HUES48 (cell line): ENCODE results near the gene LRP1.

Experiments
- H3K27ac ChIP-seq: one replicate; pipeline ENCODE4 v1.7.0; 2013; ENCODE audit warnings: low read depth, low read length, inconsistent platforms
- H3K27me3 ChIP-seq: 2 replicates; pipeline ENCODE4 v1.6.1; 2013; ENCODE audit warnings: mild to moderate bottlenecking, low read length; ENCODE audit not compliant: control insufficient read depth, insufficient read depth
- H3K36me3 ChIP-seq: 2 replicates; pipeline ENCODE4 v1.6.1; 2013; ENCODE audit warnings: low read length; ENCODE audit not compliant: control insufficient read depth, insufficient read depth
- H3K4me1 ChIP-seq: 2 replicates; pipeline ENCODE4 v1.6.1; 2013; ENCODE audit warnings: mild to moderate bottlenecking, low read length; ENCODE audit not compliant: control insufficient read depth, insufficient read depth
- H3K4me3 ChIP-seq: 2 replicates; pipeline ENCODE4 v1.5.1; 2013; ENCODE audit warnings: mild to moderate bottlenecking, low read depth, low read length
- H3K9ac ChIP-seq: 2 replicates; pipeline ENCODE4 v1.6.1; 2013; ENCODE audit warnings: mild to moderate bottlenecking, low read depth, low read length, moderate library complexity
- H3K9me3 ChIP-seq: 2 replicates; pipeline ENCODE4 v1.6.1; 2013; ENCODE audit warnings: low read length; ENCODE audit not compliant: control insufficient read depth, insufficient read depth

Gene LRP1

DNA sequence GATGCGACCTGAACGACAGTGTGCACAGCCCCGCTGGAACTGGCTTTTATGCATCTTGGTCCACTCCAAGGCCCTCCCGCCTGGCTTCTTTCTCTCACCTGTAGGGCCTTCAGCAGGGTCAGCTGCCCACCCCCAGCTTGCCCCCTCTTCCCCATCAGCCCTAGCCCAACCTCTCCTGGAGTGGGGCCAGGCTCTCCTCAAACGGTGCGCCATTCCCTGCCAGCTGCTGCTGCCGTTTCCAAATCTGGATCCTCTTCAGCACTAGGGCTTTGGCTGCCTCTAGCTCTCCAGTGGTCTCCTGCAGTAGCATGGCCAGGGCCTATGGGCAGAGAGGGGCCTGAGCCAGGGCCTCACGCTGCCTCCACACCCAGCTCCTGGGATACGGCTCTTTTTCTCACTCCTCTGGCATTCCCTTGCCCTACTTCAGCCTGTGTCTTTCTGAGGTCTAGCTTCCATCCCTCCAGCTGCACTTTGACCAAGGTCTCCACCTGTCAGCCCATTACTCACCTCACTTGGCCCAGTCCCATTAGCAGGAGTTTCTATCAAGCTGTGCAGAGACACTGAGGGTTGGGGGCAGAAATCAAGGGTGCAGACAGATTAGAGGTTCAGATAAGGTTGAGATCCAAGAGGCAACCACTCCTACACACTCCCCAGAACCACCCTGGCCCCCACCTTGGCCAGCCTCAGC lies 22.1 kb upstream of the LRP1 start:
- Histone ChIP-seq H3K27me3 (no peaks in the 10 kb centered on the region), H3K9me3 (no peaks in the 10 kb centered on the region), H3K4me1 (peaks cover 17% of the 10 kb centered on the region), H3K36me3 (peaks cover 24% of the 10 kb centered on the region), H3K9ac (no peak overlapping the region), H3K4me3 (no peak overlapping the region), H3K27ac (no peak overlapping the region)

DNA sequence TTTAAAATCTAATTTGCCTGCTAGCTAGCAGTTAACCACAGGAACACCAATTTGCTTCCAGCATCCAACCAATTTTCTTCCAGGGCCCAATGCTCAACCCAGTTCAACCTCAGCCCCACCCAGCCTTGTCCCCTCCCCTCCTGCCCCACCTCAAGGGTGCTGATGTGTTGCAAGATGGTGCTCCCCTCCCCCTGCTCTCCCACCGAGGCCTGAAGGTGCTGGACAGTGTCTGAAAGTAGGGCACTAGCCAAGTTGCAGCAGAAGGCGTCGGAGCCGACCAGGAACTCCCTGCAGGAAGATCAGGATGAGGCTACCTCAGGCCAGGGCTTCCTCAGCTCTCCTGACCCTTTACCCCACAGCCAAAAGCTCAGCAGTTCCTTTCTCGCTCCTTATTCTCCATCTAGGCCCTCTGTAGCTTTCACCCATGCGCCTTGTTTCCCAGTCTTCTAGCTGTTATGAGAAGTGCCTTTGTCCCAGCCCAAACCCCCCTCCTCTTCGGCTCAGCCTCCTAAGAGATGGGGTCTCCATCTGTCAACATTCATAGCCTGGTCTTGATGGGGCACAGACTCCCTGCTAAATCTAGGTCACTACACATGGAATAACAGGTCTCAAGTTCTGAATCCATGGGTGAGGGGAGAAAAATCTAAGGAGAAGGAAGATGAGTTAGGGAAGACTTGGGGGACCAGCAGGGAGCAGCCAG lies 20.7 kb upstream of the LRP1 start:
- Histone ChIP-seq H3K36me3 (peaks cover 24% of the 10 kb centered on the region), H3K9ac (no peak overlapping the region), H3K9me3 (no peaks in the 10 kb centered on the region), H3K4me3 (no peak overlapping the region), H3K4me1 (peaks cover 26% of the 10 kb centered on the region), H3K27me3 (no peaks in the 10 kb centered on the region), H3K27ac (no peak overlapping the region)

DNA sequence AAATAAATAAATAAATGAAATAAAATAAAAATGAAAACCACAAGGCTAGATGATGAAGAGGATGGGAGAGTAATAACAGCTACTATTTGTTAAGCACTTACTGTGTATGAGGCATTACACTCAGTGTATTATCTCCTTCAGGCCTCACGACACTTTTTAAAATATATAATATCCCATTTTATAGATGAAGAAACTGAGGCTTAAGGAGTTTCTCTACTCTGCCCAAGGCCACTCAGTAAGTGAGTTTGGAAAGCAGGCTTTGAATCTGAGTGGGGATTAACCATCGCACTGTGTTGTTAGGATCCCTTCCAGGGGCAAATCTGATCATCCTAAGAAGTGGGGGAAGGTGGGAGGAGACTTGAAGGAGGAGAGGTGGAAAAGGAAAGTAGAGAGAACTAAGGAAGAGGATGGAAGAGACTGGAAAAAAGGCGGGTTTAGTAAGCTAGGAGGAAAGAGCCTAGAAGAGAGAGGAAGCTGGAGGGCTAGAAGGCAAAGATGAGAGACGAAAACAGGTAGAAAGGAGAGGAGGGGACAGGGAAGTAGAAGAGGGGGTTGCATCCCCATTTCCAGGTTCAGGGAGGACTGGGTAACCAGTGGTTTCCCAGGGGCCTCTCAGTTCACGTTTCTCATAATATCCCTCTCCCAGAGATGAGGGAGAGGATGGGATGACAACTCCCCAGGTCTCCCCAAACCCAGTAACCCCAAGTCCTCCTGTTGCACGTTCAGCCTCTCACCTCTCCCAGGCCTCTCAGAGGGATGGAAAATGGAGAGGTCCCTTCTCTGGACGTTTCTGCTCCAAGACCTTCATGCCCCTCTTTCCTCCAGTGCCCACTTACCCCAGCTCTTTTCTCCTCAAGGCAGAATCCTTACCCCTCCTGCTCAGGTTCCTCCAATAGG lies 18.8 kb upstream of the LRP1 start:
- Histone ChIP-seq H3K9ac (no peak overlapping the region), H3K9me3 (no peaks in the 10 kb centered on the region), H3K4me1 (peaks cover 26% of the 10 kb centered on the region), H3K27me3 (no peaks in the 10 kb centered on the region), H3K36me3 (peaks cover 18% of the 10 kb centered on the region; the same call in 1 of the 2 replicates), H3K4me3 (peak overlapping the region; percentile 55; the same call in 1 of the 2 replicates), H3K27ac (peak overlapping the region; percentile 96)

DNA sequence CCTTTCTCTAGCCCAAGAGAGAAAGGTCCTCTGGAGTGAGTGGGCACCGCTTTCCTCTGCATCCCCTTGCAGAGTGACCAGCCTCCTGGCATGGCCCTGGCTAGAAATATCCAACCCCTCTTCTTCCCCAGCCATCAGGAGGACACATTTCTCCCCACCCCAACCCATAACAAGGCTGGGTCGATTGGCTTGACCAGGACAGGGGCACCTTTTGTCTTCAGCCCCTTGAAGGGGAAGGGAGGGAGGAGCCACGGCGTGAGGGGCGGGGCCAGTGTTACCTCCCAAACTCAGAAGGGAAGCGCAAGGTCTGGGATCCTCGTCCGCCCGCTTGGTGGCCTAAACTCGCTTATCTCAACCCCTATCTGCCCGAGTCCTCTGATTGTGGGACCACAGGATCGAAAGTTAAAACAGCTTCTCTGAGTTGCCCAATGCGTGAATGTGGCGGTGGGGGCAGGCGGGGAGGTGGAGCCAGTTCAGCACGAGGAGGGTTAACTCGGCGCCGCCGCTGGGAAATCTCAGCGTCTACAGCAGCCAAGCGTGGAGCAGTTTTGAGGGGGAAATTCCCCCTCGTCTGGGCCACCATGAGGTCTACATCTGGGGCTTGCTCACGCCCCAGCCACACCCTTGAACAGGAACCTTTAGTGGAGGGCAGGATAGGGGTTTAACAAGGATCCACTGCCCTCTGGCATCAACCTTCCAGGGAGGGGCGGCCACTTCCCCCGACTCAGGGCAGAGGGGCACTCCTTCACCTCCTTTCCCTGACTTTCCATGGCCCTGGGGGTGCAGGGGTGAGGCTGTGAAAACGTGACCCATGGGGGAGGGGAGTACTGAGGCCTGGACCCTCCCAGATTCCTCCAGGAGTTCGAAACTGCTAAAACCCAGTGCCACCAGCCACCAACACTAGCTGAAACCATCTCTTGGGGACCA lies 17.9 kb upstream of the LRP1 start:
- Histone ChIP-seq H3K27ac (peak overlapping the region; percentile 96), H3K9ac (peak overlapping the region; percentile 62; the same call in 1 of the 2 replicates), H3K27me3 (no peaks in the 10 kb centered on the region), H3K36me3 (peaks cover 13% of the 10 kb centered on the region; the same call in 1 of the 2 replicates), H3K4me3 (peak overlapping the region; percentile 55), H3K9me3 (no peaks in the 10 kb centered on the region), H3K4me1 (peaks cover 26% of the 10 kb centered on the region)

DNA sequence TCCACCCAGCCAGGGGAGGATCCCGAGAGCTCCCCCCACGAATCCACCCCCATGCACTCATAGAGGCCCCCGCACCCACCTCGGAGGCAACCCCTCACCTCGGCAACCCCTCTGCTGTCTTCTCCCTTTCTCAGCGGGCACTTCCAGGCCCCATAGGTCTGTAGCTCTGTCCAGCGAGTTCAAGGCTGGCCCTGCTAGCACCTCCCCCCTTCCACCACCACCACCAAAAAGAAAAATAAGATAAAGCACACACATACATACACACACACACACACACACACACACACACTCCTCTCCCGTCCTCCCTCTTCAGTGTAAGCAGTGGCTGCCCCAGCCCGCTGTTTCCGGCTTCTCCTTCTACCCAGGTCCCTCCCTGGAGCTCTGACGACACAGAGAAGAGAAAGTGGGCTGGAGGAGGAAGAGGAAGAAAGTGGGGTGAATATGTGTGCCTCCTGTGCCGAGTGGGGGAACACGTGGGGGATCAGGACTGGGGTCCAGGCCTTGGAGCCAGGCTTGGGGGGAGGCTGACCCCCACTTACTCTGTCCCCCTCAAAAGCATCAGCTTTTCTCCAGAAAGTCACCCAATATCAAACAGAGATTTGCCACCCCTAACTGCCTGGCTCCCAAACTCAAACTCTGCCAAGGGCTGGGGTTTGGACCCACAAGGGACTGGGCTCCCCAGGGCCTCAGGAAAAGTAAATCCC lies 17.1 kb upstream of the LRP1 start, which contains the start of gene STAT6:
Gene STAT6 (minus strand): TSS at position 332 of the 704 bp plus-strand sequence. CDS start 3,084 bp downstream, outside the sequence.
- H3K9ac ChIP-seq = peak within 1 kb of the TSS; percentile 62
- peak within 1 kb of the TSS; percentile 96 for H3K27ac ChIP-seq
- no peaks in the 10 kb centered on the region; the same call in 1 of the 2 replicates for H3K27me3 ChIP-seq
- H3K4me1 ChIP-seq = peaks cover 26% of the 10 kb centered on the region
- H3K36me3 ChIP-seq = peaks cover 8% of the 10 kb centered on the region; the same call in 1 of the 2 replicates
- no peaks in the 10 kb centered on the region for H3K9me3 ChIP-seq
- peak within 1 kb of the TSS; percentile 55 for H3K4me3 ChIP-seq

DNA sequence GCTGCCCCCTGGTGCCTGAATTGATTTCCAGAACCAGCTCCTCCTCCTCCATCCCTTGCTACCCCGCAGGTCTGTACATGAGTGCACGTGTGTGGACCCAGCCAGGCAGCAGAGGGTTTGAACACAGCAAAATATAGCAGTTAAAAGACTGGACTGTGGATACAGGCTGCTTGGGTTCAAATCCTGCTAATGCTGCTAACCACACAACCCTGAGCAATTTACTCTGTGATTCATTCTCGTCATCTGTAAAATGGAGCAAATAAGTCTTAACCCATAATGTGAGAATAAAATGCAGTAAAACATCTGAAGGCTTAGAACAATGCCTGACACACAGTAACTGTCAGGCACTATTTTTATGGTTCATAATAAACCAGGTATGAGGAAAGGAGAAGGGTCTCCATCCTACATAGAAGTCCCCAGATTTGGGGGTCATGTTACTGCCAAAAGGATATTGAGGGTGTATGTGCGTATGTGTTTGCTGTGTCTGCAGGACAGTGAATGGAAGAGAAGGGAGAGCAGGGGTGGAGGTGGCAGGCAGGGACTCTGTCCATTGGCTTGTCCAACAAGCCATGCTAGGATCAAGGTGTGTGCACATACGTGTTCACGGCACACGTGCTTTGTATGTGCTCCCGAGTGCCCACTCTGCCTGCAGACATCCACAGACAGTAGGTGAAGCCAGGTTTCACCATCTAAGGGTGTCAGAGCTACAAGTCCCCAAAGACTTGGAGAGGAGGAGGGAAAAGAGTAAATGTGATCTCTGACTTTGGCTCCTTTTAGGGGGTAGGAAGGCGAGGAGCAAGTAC lies 15.6 kb upstream of the LRP1 start:
- peak overlapping the region; percentile 55; the same call in 1 of the 2 replicates for H3K4me3 ChIP-seq
- no peaks in the 10 kb centered on the region for H3K9me3 ChIP-seq
- H3K36me3 ChIP-seq = no peaks in the 10 kb centered on the region
- no peaks in the 10 kb centered on the region; the same call in 1 of the 2 replicates for H3K27me3 ChIP-seq
- H3K4me1 ChIP-seq = peaks cover 26% of the 10 kb centered on the region
- no peak overlapping the region for H3K27ac ChIP-seq
- no peak overlapping the region for H3K9ac ChIP-seq

DNA sequence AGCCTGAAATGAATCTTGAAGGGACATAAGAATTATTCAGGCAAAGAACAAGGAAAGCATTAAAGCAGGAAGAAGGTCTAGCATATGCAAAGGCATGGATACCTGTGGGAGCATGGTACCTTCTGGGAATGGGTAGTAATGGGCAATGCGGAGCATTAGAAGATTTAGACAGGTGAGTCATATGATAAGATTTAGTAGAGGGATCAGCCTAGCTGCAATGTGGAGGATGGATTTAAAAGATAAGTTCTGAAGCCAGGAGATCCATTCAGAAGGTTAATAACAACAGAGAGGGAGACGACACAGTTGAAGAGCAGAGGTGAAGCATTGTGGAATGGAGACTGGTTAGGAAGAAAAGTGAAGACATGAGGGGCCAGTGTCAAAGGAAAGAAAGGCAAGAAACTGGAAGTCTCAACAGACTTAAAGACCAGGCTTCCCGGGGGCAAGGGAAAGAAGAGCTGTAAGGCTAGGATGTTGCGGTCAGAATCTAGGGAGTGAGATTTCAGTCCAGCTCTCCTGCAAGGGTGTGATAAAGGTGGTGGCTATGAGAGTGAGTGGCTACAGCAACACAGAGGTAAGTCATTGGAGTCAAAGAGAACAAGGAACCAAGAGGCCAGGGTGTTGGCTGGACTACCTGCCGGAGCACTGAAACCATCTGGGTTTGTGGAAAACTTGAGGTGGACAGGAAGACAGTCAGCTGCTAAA lies 11.6 kb upstream of the LRP1 start:
- Histone ChIP-seq H3K36me3 (no peaks in the 10 kb centered on the region), H3K9ac (no peak overlapping the region), H3K27ac (no peak overlapping the region), H3K4me3 (no peak overlapping the region), H3K4me1 (peaks cover 4% of the 10 kb centered on the region), H3K9me3 (no peaks in the 10 kb centered on the region), H3K27me3 (no peaks in the 10 kb centered on the region; the same call in 1 of the 2 replicates)

DNA sequence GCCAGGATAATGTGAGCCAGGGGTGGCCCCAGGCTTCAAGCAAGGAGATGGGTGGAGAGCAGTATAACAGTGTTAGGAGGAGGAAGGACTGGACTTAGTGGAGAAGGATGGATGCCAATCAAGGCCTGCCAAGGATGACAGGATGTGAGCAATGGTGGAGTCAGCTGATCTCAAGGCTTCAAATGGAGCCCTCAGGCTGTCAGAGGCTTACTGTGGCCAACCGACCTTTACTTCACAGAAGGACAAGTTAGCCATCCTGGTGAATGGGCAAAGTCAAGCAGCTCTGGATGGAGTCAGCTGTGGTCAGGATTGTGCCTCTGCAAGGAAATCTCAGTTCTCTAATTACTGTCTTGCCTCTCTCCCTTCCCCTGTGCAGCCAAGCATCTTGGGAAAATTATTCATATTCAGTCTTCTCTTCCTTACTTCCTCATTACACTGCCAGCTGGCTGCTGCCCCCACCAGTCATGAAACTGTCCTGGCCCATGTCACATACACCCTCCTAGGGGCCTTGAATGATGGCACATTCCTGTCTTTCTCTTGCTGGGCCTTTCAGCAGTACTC lies 9.5 kb upstream of the LRP1 start:
- H3K27ac ChIP-seq = no peak overlapping the region
- H3K36me3 ChIP-seq = no peaks in the 10 kb centered on the region
- no peak overlapping the region for H3K9ac ChIP-seq
- H3K9me3 ChIP-seq = no peaks in the 10 kb centered on the region
- no peaks in the 10 kb centered on the region for H3K4me1 ChIP-seq
- H3K4me3 ChIP-seq = no peak overlapping the region
- no peaks in the 10 kb centered on the region; the same call in 1 of the 2 replicates for H3K27me3 ChIP-seq
